SK-N-MC (cell line): ENCODE data around the gene MS4A5.

Experiments used
- DNase-seq: peaks from one replicate; pipeline ENCODE4 v3.0.0-alpha.2; 2011; ENCODE audit warnings: low read depth, low spot score
- H3K27ac ChIP-seq: fragments of 200-600 bp; sonication (generic); 2 replicates; pipeline ENCODE4 v1.5.1; 2016; ENCODE audit warnings: mixed run types
- H3K36me3 ChIP-seq: fragments of 200-600 bp; sonication (generic); 2 replicates; pipeline ENCODE4 v1.6.1; 2017; ENCODE audit warnings: antibody characterized with exemption, low read length, mixed read lengths; ENCODE audit not compliant: insufficient read depth
- H3K4me3 ChIP-seq: fragments of 200-600 bp; sonication (generic); 2 replicates; pipeline ENCODE4 v1.5.1; 2016
- H3K9ac ChIP-seq: fragments of 200-600 bp; sonication (generic); 2 replicates; pipeline ENCODE4 v1.8.0; 2017; ENCODE audit warnings: mixed run types, mixed read lengths; ENCODE audit not compliant: insufficient read length
- H3K9me3 ChIP-seq: fragments of 200-600 bp; sonication (generic); 2 replicates; pipeline ENCODE4 v1.6.1; 2017; ENCODE audit warnings: low read depth, mild to moderate bottlenecking, antibody characterized with exemption, low read length, moderate library complexity, mixed read lengths
- EZH2 ChIP-seq: fragments of 200-600 bp; sonication (generic); IDR thresholded peaks from one replicate; pipeline ENCODE4 v1.6.1; 2017; ENCODE audit warnings: antibody characterized with exemption
- FOXP2 ChIP-seq: optimal IDR thresholded peaks from 2 replicates; pipeline ENCODE3; 2011; ENCODE audit warnings: mild to moderate bottlenecking, moderate library complexity; ENCODE audit not compliant: insufficient read depth; ENCODE audit errors: extremely low read length, control extremely low read depth
- POLR2AphosphoS5 ChIP-seq: IDR thresholded peaks from 2 replicates; pipeline ENCODE4 v1.6.1; 2012; ENCODE audit warnings: mild to moderate bottlenecking, low read depth, low read length, borderline replicate concordance

MS4A5 gene

DNA sequence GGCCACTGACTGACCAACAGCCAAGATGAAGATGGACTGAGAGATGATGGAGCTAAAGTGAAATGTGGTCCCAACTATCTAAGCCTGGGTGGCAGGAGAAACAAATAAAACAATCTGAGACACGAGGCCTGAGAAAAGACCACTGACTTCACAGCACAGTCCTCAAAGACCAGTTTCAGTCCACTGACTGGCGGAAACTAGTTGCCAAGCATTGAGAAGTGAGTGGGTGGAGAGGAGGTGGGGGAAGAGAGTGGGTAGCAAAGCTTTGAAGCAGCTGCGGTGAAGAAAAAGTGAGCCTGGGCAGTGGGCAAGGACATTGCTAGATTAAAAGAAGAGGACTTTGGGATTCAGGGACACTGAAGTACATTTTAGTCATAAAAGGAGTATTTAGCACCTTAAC is 28.2 kb downstream of the MS4A5 start:
- Histone ChIP-seq H3K27ac (no peak overlapping the region), H3K36me3 (no peaks in the 10 kb centered on the region), H3K9me3 (no peaks in the 10 kb centered on the region), H3K4me3 (no peak overlapping the region), H3K9ac (no peak overlapping the region)
- DNase-seq = no peak
- TF ChIP-seq EZH2 (no peak), FOXP2 (no peak), POLR2AphosphoS5 (no peak)

DNA sequence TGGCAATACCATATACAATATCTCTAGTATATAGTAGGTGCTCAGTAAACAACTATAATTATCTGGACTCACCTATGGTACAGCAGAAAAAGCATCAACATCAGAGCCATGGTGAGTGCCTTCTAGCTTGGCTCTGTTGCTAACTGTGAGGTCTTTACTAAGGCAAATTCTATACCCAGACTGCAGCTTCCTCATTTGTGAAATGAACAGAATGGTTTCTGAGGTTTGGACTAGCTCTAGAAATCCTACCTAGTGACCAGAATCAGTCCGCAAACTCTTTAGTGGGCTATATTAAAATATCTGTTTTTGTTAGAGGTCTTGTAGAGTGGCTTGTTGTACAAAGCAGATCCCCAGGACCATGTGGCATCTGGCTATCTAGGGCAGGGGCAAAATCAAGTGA is 30.0 kb downstream of the MS4A5 start:
- Histone ChIP-seq H3K27ac (no peak overlapping the region), H3K4me3 (no peak overlapping the region), H3K9ac (no peak overlapping the region), H3K36me3 (no peaks in the 10 kb centered on the region), H3K9me3 (no peaks in the 10 kb centered on the region)
- TF ChIP-seq POLR2AphosphoS5 (no peak), FOXP2 (no peak)
- DNase-seq = no peak

DNA sequence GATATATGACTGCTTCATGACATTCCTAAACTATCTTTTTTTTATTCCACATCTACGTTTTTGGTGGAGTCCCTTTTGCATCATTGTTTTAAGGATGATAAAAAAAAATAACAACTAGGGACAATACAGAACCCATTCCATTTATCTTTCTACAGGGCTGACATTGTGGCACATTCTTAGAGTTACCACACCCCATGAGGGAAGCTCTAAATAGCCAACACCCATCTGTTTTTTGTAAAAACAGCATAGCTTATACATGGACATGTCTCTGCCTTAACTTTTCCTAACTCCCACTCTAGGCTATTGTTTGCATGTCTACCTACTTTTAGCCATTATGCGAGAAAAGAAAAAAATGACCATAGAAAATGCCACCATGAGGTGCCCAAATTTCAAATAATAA is 39.5 kb downstream of the MS4A5 start:
- no peak for TF ChIP-seq POLR2AphosphoS5
- no peak for TF ChIP-seq FOXP2
- TF ChIP-seq EZH2 = no peak
- H3K4me3 ChIP-seq = no peak overlapping the region
- no peaks in the 10 kb centered on the region for H3K36me3 ChIP-seq
- DNase-seq = no peak
- H3K9me3 ChIP-seq = no peaks in the 10 kb centered on the region
- H3K9ac ChIP-seq = no peak overlapping the region
- no peak overlapping the region for H3K27ac ChIP-seq

DNA sequence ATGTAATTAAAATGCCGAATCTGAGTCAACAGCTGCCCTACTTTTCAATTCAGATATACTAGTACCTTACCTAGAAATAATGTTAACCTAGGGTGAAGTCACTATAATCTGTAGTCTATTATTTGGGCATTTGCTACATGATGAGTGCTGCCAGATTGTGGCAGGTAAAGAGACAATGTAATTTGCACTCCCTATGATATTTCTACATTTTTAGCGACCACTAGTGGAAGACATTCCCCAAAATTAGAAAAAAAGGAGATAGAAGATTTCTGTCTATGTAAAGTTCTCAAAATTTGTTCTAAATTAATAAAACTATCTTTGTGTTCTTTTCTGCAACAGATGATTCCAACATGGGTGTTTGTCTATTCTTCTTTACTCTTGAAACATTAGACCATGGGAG is 40.4 kb downstream of the MS4A5 start:
- no peak overlapping the region for H3K27ac ChIP-seq
- TF ChIP-seq POLR2AphosphoS5 (no peak), EZH2 (no peak), FOXP2 (no peak)
- H3K9me3 ChIP-seq = no peaks in the 10 kb centered on the region
- H3K36me3 ChIP-seq = no peaks in the 10 kb centered on the region
- no peak for DNase-seq
- no peak overlapping the region for H3K9ac ChIP-seq
- no peak overlapping the region for H3K4me3 ChIP-seq

DNA sequence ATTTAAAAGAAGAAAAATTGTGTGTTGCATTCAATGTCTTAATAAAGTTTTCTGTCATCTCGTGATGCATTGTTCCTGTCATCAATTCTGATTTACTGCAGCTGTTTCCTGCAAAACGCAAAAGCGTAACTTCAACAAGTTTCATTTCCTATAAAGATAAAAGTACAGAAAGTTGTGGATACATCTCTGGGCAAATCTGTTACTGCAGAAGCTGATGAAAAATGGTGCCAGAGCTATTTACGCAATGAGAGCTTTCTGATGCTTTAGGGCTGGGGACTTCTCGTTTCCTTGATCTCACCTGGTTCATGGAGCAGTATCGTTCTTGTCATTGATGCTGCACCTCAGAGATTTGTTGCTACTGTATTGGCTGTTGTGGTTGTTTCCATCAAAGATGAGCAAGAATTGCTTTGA is 47.7 kb downstream of the MS4A5 start:
- TF ChIP-seq POLR2AphosphoS5 = no peak
- TF ChIP-seq FOXP2 = no peak
- TF ChIP-seq EZH2 = no peak
- no peak for DNase-seq
- H3K9ac ChIP-seq = no peak overlapping the region
- H3K4me3 ChIP-seq = no peak overlapping the region
- H3K36me3 ChIP-seq = no peaks in the 10 kb centered on the region
- no peak overlapping the region for H3K27ac ChIP-seq
- H3K9me3 ChIP-seq = no peaks in the 10 kb centered on the region

DNA sequence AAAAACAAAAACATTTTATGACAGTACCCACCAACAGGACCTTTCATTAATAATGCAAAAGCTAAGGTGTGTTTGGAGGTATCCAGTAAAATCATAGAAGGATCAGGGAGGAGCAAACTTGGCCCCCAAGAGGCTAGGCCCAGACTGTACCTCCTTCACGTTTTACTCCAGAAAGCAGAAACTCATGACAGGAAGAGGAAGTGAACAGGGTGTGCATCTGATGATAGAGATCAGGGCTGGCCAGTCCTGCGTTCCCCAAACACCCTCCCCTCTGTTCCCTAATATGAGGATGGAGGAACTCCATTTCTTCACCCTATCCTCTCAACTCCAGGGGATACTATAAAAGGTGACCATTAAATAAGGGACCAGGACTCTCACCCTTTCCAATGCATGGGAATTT is 53.0 kb downstream of the MS4A5 start:
- H3K9ac ChIP-seq = no peak overlapping the region
- no peak overlapping the region for H3K27ac ChIP-seq
- TF ChIP-seq FOXP2 = no peak
- no peaks in the 10 kb centered on the region for H3K9me3 ChIP-seq
- H3K4me3 ChIP-seq = no peak overlapping the region
- DNase-seq = no peak
- no peaks in the 10 kb centered on the region for H3K36me3 ChIP-seq

DNA sequence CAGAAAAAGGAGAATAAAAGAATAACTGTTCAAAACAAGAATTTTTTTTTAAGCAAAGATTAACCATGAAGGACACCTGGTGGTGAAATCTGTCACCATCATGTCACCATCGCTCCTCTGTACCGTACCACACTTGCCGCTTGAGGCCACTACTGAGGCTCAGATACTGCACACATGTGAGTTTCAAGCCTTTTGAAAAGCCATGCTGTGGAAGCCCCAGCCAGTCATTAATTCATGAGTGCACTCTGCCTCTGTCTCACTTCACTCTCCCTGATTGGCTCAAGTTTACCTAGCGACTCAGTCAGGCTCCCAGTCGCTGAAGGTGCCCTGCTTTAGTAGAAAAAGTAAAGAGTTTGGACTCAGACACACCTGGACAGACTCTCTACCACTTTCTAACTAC is 56.6 kb downstream of the MS4A5 start:
- H3K4me3 ChIP-seq = no peak overlapping the region
- no peak overlapping the region for H3K27ac ChIP-seq
- TF ChIP-seq FOXP2 (no peak), EZH2 (no peak), POLR2AphosphoS5 (no peak)
- no peaks in the 10 kb centered on the region for H3K36me3 ChIP-seq
- no peak for DNase-seq
- no peaks in the 10 kb centered on the region for H3K9me3 ChIP-seq
- no peak overlapping the region for H3K9ac ChIP-seq

DNA sequence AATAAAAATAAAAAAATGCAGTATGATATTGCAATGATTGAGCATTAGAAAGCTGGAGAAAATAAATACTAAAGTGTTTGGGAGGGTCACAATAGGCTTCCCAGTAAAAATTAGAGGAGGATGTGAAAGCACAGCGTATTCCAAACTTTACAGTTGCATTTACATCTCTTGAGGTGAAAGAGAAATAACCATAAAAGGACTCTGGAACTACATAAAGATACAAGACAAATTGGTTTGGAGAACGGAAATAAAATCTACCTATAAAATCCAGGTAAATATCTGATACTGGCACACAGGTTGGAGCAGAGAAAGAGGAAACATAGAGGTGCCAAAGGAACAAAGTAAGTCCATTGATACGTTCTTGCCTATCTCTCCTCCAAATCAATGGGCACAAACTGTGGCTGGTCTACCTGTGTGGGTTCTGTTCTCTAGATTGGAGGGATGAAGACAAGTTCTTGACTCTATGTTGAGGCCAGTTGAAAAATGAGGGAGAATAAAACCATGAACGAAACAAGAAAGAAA is 63.2 kb downstream of the MS4A5 start, which contains the start of gene MS4A12:
MS4A12 (plus strand) TSS at position 291 of the 522 bp plus-strand sequence. CDS start 4,541 bp downstream, outside the sequence.
- no peak for DNase-seq
- TF ChIP-seq EZH2 (no peak), FOXP2 (no peak), POLR2AphosphoS5 (no peak)
- Histone ChIP-seq H3K27ac (no peak within 1 kb of the TSS), H3K4me3 (no peak within 1 kb of the TSS), H3K9ac (no peak within 1 kb of the TSS), H3K36me3 (no peaks in the 10 kb centered on the region), H3K9me3 (no peaks in the 10 kb centered on the region)

DNA sequence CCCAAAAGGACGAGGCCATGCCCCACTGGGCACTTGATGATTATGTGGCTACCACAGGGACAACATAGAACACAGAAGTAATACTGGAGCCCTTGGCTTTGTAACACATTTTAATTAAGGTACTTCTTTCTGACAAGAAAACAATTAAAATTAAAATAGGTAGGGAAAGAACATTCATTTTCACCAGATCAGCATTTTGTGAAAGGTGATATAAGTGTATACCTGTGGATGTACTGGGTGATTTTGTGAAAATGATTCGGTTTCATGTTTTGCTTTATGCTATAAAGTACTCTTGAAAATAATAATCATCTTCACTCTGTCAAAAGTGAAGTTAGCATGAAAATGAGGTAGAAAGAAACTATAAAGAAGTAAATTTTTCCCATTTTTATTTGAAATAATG is 64.1 kb downstream of the MS4A5 start:
- Histone ChIP-seq H3K9ac (no peak overlapping the region), H3K27ac (no peak overlapping the region), H3K9me3 (no peaks in the 10 kb centered on the region), H3K36me3 (no peaks in the 10 kb centered on the region), H3K4me3 (no peak overlapping the region)
- TF ChIP-seq FOXP2 (no peak), EZH2 (no peak), POLR2AphosphoS5 (no peak)
- DNase-seq = no peak
